Gastroesophageal sphincter (tissue), 4 donors: ENCODE results near the gene R3HCC1L. TPM values are rescaled to one million over a fixed set of nuclear protein-coding genes. Genes with fewer than 3 reads are reported as not detected.
"Not testable (repeated sequence)": the region's sequence is repeated elsewhere in the genome, so short reads cannot be mapped to it uniquely, and the experiment has no call there.

Source experiments
- ATAC-seq: fragments of 150-250 bp; one replicate; pipeline ENCODE4 v1.9.1; 2016; ENCODE audit warnings: mild to moderate bottlenecking, moderate library complexity
- H3K27ac ChIP-seq, 4 donors: fragments of 200-600 bp; sonication (generic) in 3 of 4; 1 replicate in 3 of 4; 2 replicates in 1 of 4; pipeline ENCODE4 v1.5.1; 2016 to 2019
- H3K27me3 ChIP-seq: fragments of 200-600 bp; sonication (generic); one replicate; pipeline ENCODE4 v1.5.1; 2019
- H3K36me3 ChIP-seq, 2 donors: fragments of 200-600 bp; sonication (generic); one replicate each; pipeline ENCODE4 v1.5.1; 2019; ENCODE audit warnings: control low read depth in 1 of 2
- H3K4me1 ChIP-seq, 3 donors: fragments of 200-600 bp; sonication (generic); 1 replicate in 2 of 3; 2 replicates in 1 of 3; pipeline ENCODE4 v1.5.1; 2016 to 2019; ENCODE audit warnings: control low read depth in 2 of 3
- H3K4me3 ChIP-seq, 2 donors: fragments of 200-600 bp; sonication (generic); one replicate each; pipeline ENCODE4 v1.5.1; 2019; ENCODE audit warnings: mild to moderate bottlenecking in 1 of 2, moderate library complexity in 1 of 2
- H3K9me3 ChIP-seq, 3 donors: fragments of 200-600 bp; sonication (generic); one replicate each; pipeline ENCODE4 v1.5.1; 2017 to 2019; ENCODE audit warnings: control low read depth in 2 of 3
- CTCF ChIP-seq, 4 experiments: fragments of 200-600 bp in 2 of 4; fragments of 450-650 bp in 2 of 4; sonication (generic) in 1 of 4; IDR thresholded peaks; one replicate each; pipeline ENCODE4 v1.5.1; 2017 to 2019; ENCODE audit warnings: antibody characterized with exemption in 4 of 4, mild to moderate bottlenecking in 2 of 4, moderate library complexity in 2 of 4
- EP300 ChIP-seq: sonication (generic); formaldehyde crosslinking; IDR thresholded peaks from one replicate; pipeline ENCODE4 v1.6.1; 2017; ENCODE audit warnings: antibody characterized with exemption, mild to moderate bottlenecking
- POLR2A ChIP-seq, 2 donors: fragments of 450-650 bp; IDR thresholded peaks; one replicate each; pipeline ENCODE4 v1.6.1; 2017; ENCODE audit warnings: antibody characterized with exemption in 2 of 2, mild to moderate bottlenecking in 2 of 2, moderate library complexity in 1 of 2
- POLR2AphosphoS5 ChIP-seq: sonication (generic); formaldehyde crosslinking; IDR thresholded peaks from one replicate; pipeline ENCODE4 v1.6.1; 2017; ENCODE audit warnings: antibody characterized with exemption
- WGBS, 2 donors: methylation state at CpG; one replicate each; pipeline ENCODE4 v1.1.5; 2018; ENCODE audit warnings: low coverage in 1 of 2; 5-methylcytosine and 5-hydroxymethylcytosine counted together
- total RNA-seq, 4 donors: library from RNA; depleted of rRNA; stranded (reverse); fragments of >200 nt; gene quantifications; one replicate each; pipeline ENCODE4 v1.1.0, GENCODE V29; 2016

The R3HCC1L gene
- total RNA-seq, 4 donors from 2014 or later = 9.0 to 15.4 (median 13.7) TPM

DNA sequence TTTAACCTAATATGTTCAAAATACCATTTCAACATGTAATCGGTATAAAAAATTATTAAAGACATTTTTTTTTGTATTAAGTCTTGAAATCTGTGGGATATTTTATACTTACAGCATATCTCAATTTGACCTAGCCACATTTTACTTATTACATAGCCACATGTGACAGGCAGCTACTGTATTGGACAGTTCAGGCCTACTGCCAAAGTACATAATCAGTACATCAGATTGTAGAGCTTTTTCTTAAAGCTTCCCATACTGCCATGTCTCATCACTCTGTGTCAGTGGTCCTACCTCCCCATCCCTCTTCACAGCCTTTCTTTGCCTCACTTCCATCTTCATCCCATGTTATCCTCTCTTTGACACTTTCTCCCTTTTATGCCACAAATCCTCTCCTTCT, 90.5 kb downstream of the R3HCC1L start:
- H3K4me1 ChIP-seq = peaks cover 0 to 15% (median 0%) of the 10 kb centered on the region in 3 donors
- H3K27ac ChIP-seq = no peak overlapping the region
- H3K36me3 ChIP-seq = no peaks in the 10 kb centered on the region
- H3K4me3 ChIP-seq = no peak overlapping the region
- no peak for ATAC-seq
- WGBS, 2 donors = 85 to 100% methylated on average over 1 of the region's 1 CpG
- H3K9me3 ChIP-seq = peaks cover 0 to 1% (median 0%) of the 10 kb centered on the region in 3 donors
- no peak for TF ChIP-seq POLR2AphosphoS5
- no peak for TF ChIP-seq CTCF (IDR thresholded peaks at IDR 0.05)
- no peaks in the 10 kb centered on the region for H3K27me3 ChIP-seq

DNA sequence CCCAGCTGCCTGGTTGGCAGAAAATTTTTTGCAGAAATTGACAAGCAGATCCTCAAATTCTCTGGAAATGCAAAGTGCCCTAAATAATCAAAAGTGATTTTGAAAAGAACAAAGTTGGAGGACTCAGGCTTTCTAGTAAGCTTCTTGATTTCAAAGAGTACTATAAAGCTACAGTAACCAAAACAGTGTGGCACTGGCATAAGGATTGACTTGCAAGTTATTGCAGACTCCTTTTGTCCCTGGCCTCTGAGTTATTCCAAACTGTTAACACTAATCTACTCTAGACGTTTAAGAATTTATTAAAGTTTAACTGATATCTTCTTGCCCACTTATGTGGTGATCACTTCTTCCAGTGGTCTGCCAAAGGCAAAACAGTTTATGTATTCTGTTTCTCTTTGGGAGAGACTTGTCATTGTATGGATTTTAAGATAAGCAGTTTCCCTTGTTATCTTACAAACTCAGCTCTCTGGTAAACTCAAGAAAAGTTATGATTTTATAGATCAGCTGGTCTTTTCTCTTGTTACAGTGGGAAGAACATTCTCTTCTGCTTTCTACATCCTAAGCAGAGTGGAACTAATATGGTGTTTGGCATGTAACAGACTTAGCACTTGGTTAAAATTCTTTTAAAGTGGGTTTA, 92.2 kb downstream of the R3HCC1L start:
- TF ChIP-seq POLR2A (IDR thresholded peaks at IDR 0.05) (no peak), EP300 (no peak), POLR2AphosphoS5 (no peak)
- H3K36me3 ChIP-seq = peaks cover 0 to 5% of the 10 kb centered on the region in 2 donors
- 50 to 84% methylated on average over 1 of the region's 1 CpG for WGBS, 2 donors
- H3K27ac ChIP-seq = no peak overlapping the region
- no peak overlapping the region for H3K4me3 ChIP-seq
- no peaks in the 10 kb centered on the region for H3K9me3 ChIP-seq
- no peaks in the 10 kb centered on the region for H3K27me3 ChIP-seq
- peaks cover 0 to 15% (median 0%) of the 10 kb centered on the region in 3 donors for H3K4me1 ChIP-seq
- no peak for ATAC-seq

DNA sequence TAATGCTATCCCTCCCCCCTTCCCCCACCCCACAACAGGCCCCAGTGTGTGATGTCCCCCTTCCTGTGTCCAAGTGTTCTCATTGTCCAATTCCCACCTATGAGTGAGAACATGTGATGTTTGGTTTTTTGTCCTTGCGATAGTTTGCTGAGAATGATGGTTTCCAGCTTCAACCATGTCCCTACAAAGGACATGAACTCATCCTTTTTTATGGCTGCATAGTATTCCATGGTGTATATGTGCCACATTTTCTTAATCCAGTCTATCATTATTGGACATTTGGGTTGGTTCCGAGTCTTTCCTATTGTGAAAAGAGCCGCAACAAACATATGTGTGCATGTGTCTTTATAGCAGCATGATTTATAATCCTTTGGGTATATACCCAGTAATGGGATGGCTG, 93.3 kb downstream of the R3HCC1L start:
- not testable (repeated sequence) for ATAC-seq, H3K4me3 ChIP-seq, H3K9me3 ChIP-seq, H3K27me3 ChIP-seq, H3K27ac ChIP-seq
- Histone ChIP-seq H3K36me3 (peaks cover 0 to 11% of the 10 kb centered on the region in 2 donors), H3K4me1 (peaks cover 0 to 15% (median 0%) of the 10 kb centered on the region in 3 donors)
- 94 to 100% methylated on average over 1 to 2 of the region's 3 CpGs for WGBS, 2 donors

DNA sequence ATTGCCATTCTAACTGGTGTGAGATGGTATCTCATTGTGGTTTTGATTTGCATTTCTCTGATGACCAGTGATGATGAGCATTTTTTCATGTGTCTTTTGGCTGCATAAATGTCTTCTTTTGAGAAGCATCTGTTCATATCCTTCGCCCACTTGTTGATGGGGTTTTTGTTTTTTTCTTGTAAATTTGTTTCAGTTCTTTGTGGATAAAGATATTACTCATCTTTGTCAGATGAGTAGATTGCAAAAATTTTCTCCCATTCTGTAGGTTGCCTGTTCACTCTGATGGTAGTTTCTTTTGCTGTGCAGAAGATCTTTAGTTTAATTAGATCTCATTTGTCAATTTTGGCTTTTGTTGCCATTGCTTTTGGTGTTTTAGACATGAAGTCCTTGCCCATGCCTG, 93.8 kb downstream of the R3HCC1L start:
- ATAC-seq, H3K9me3 ChIP-seq, H3K27ac ChIP-seq, H3K27me3 ChIP-seq, H3K4me3 ChIP-seq: not testable (repeated sequence)
- WGBS, 2 donors = 86% methylated on average over 1 of the region's 1 CpG; no CpG with 5 or more reads in 1 of the 2 donors
- Histone ChIP-seq H3K4me1 (peaks cover 0 to 15% (median 0%) of the 10 kb centered on the region in 3 donors), H3K36me3 (peaks cover 0 to 11% of the 10 kb centered on the region in 2 donors)

- Histone ChIP-seq H3K4me3 (no peak overlapping the region), H3K27ac (no peak overlapping the region), H3K4me1 (no peaks in the 10 kb centered on the region), H3K36me3 (peaks cover 0 to 26% of the 10 kb centered on the region in 2 donors), H3K9me3 (no peaks in the 10 kb centered on the region), H3K27me3 (no peaks in the 10 kb centered on the region)
- TF ChIP-seq POLR2A (IDR thresholded peaks at IDR 0.05) (no peak), CTCF (IDR thresholded peaks at IDR 0.05) (no peak), EP300 (no peak), POLR2AphosphoS5 (no peak)
- ATAC-seq = no peak
- WGBS, 2 donors = 80 to 94% methylated on average over 2 to 4 of the region's 4 CpGs
Observed at GRCh38 chr10:98231417-98231816, 97.0 kb downstream of the R3HCC1L start.

DNA sequence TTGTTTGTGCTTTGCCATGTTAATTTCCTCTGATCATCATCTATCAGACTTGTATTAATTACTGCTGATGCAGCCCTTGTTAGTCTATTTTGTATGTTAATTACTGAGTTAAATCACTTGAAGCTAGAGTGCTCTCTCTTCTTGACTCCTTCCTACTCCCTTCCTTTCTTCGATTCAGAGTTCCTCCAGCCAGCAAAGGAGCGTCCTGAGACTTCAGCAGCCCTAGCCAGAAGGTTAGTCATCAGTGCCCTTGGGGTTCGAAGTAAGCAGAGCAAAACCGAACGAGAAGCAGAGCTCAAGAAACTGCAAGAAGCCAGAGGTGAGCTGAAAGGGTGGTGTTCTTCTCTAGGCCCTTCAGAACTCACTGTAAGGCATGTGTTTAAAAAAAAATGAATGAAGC, 101.4 kb downstream of the R3HCC1L start:
- no peak for ATAC-seq
- TF ChIP-seq EP300 = no peak
- TF ChIP-seq CTCF (IDR thresholded peaks at IDR 0.05) = no peak
- no peak for TF ChIP-seq POLR2AphosphoS5
- no peak for TF ChIP-seq POLR2A (IDR thresholded peaks at IDR 0.05)
- no peak overlapping the region for H3K4me3 ChIP-seq
- H3K27ac ChIP-seq = no peak overlapping the region
- peaks cover 0 to 64% of the 10 kb centered on the region in 2 donors for H3K36me3 ChIP-seq
- H3K4me1 ChIP-seq = no peaks in the 10 kb centered on the region
- 30 to 90% methylated on average over 2 to 4 of the region's 5 CpGs for WGBS, 2 donors
- no peaks in the 10 kb centered on the region for H3K9me3 ChIP-seq
- H3K27me3 ChIP-seq = no peaks in the 10 kb centered on the region
